Sigmoid colon (tissue), 7 donors: ENCODE measurements around the gene CDK19. TPM values are rescaled to one million over a fixed set of nuclear protein-coding genes. Genes with fewer than 3 reads are reported as not detected.

Experiments used
- DNase-seq: peaks from one replicate; pipeline ENCODE4 v3.0.0-alpha.2; 2019
- H3K27ac ChIP-seq, 4 donors: fragments of 200-600 bp; sonication (generic); one replicate each; pipeline ENCODE4 v1.5.1; 2016 to 2019; ENCODE audit warnings: mild to moderate bottlenecking in 1 of 4
- H3K27me3 ChIP-seq, 3 donors: fragments of 200-600 bp; sonication (generic); one replicate each; pipeline ENCODE4 v1.5.1; 2019; ENCODE audit warnings: mild to moderate bottlenecking in 1 of 3
- H3K36me3 ChIP-seq, 4 donors: fragments of 200-600 bp; sonication (generic); one replicate each; pipeline ENCODE4 v1.5.1; 2016 to 2019
- H3K4me1 ChIP-seq, 4 donors: fragments of 200-600 bp; sonication (generic); one replicate each; pipeline ENCODE4 v1.5.1; 2017 to 2019
- H3K4me3 ChIP-seq, 4 donors: fragments of 200-600 bp; sonication (generic); one replicate each; pipeline ENCODE4 v1.5.1; 2017 to 2019; ENCODE audit warnings: mild to moderate bottlenecking in 2 of 4, moderate library complexity in 1 of 4
- H3K9me3 ChIP-seq, 4 donors: fragments of 200-600 bp in 3 of 4; sonication (generic) in 3 of 4; one replicate each; pipeline versions ENCODE4 v1.5.1 to v1.6.1; 2013 to 2019
- CTCF ChIP-seq, 4 experiments: fragments of 450-650 bp in 3 of 4; fragments of 200-600 bp in 1 of 4; IDR thresholded peaks; one replicate each; pipeline ENCODE4 v1.5.1; 2016 to 2019; ENCODE audit warnings: antibody characterized with exemption in 4 of 4, mild to moderate bottlenecking in 3 of 4, moderate library complexity in 2 of 4
- EP300 ChIP-seq, 4 donors: sonication (generic); formaldehyde crosslinking; IDR thresholded peaks; one replicate each; pipeline ENCODE4 v1.6.1; 2017; ENCODE audit warnings: antibody characterized with exemption in 4 of 4
- POLR2A ChIP-seq, 2 donors: fragments of 450-650 bp; IDR thresholded peaks; one replicate each; pipeline ENCODE4 v1.6.1; 2016; ENCODE audit warnings: antibody characterized with exemption in 2 of 2, mild to moderate bottlenecking in 2 of 2, moderate library complexity in 2 of 2
- POLR2AphosphoS5 ChIP-seq, 4 donors: sonication (generic); formaldehyde crosslinking; IDR thresholded peaks; one replicate each; pipeline ENCODE4 v1.6.1; 2017; ENCODE audit warnings: antibody characterized with exemption in 4 of 4
- WGBS, 2 donors: extraction: QIAGEN DNeasy Blood & Tissue Kit; methylation state at CpG; one replicate each; pipeline ENCODE4 v1.1.7; 2013; 5-methylcytosine and 5-hydroxymethylcytosine counted together
- intact Hi-C: fragments of 100-400 bp; cut with DNase I; formaldehyde crosslinking; loops from one replicate; pipeline ENCODE4 v1.15.1; 2023
- polyA plus RNA-seq, 3 donors: library from polyadenylated mRNA; stranded (reverse); fragments of 200-250 nt; gene quantifications; one replicate each; pipeline ENCODE4 v1.2.3, GENCODE V29; 2013
- total RNA-seq, 4 donors: library from RNA; depleted of rRNA; stranded (reverse); fragments of >200 nt; gene quantifications; one replicate each; pipeline ENCODE4 v1.1.0, GENCODE V29; 2016
- donor health status: healthy with polysubstance abuse.
- donor health status: Bipolar disorder and iron deficiency.
- donor health status: healthy.

Gene CDK19
- total and polyA plus RNA-seq, 7 donors: 6.7 to 17.8 (median 12.1) TPM

- Histone ChIP-seq H3K4me3 (no peak overlapping the region), H3K9me3 (no peaks in the 10 kb centered on the region), H3K27me3 (no peaks in the 10 kb centered on the region), H3K4me1 (no peaks in the 10 kb centered on the region), H3K36me3 (no peaks in the 10 kb centered on the region), H3K27ac (no peak overlapping the region)
- intact Hi-C loops: no loop called here
- 81 to 87% methylated on average over 2 of the region's 2 CpGs for WGBS, 2 donors
- TF ChIP-seq POLR2A (IDR thresholded peaks at IDR 0.05): no peak
- TF ChIP-seq POLR2AphosphoS5 (IDR thresholded peaks at IDR 0.05): no peak
- TF ChIP-seq EP300 (IDR thresholded peaks at IDR 0.05): no peak
- no peak for TF ChIP-seq CTCF (IDR thresholded peaks at IDR 0.05)
- no peak for DNase-seq
These were observed 16.1 kb downstream of the CDK19 start for GRCh38 chr6:110799189-110799588.

- no peak overlapping the region for H3K27ac ChIP-seq
- DNase-seq: no peak
- TF ChIP-seq EP300 (IDR thresholded peaks at IDR 0.05) (no peak), POLR2A (IDR thresholded peaks at IDR 0.05) (no peak), CTCF (IDR thresholded peaks at IDR 0.05) (no peak), POLR2AphosphoS5 (IDR thresholded peaks at IDR 0.05) (no peak)
- no peak overlapping the region for H3K4me3 ChIP-seq
- H3K27me3 ChIP-seq: no peaks in the 10 kb centered on the region
- intact Hi-C loops: no loop called here
- H3K36me3 ChIP-seq: no peaks in the 10 kb centered on the region
- H3K4me1 ChIP-seq: no peaks in the 10 kb centered on the region
- no peaks in the 10 kb centered on the region for H3K9me3 ChIP-seq
- 96 to 100% methylated on average over 1 of the region's 1 CpG for WGBS, 2 donors
These were observed 20.0 kb downstream of the CDK19 start for GRCh38 chr6:110795271-110795670.

GRCh38 chr6:110786696-110787095, 28.6 kb downstream of the CDK19 start:
- H3K36me3 ChIP-seq: no peaks in the 10 kb centered on the region
- 95 to 97% methylated on average over 1 of the region's 1 CpG for WGBS, 2 donors
- H3K4me1 ChIP-seq: no peaks in the 10 kb centered on the region
- no peak overlapping the region for H3K27ac ChIP-seq
- intact Hi-C loops: no loop called here
- TF ChIP-seq POLR2A (IDR thresholded peaks at IDR 0.05): no peak
- no peak for TF ChIP-seq POLR2AphosphoS5 (IDR thresholded peaks at IDR 0.05)
- no peak for TF ChIP-seq CTCF (IDR thresholded peaks at IDR 0.05)
- no peak for TF ChIP-seq EP300 (IDR thresholded peaks at IDR 0.05)
- no peak for DNase-seq
- H3K4me3 ChIP-seq: no peak overlapping the region
- H3K9me3 ChIP-seq: peaks cover 0 to 3% (median 0%) of the 10 kb centered on the region in 4 donors
- H3K27me3 ChIP-seq: no peaks in the 10 kb centered on the region

- Histone ChIP-seq H3K4me1 (no peaks in the 10 kb centered on the region), H3K4me3 (no peak overlapping the region), H3K9me3 (peaks cover 0 to 3% (median 0%) of the 10 kb centered on the region in 4 donors), H3K36me3 (no peaks in the 10 kb centered on the region), H3K27me3 (no peaks in the 10 kb centered on the region), H3K27ac (no peak overlapping the region)
- no peak for DNase-seq
- TF ChIP-seq POLR2AphosphoS5 (IDR thresholded peaks at IDR 0.05) (no peak), EP300 (IDR thresholded peaks at IDR 0.05) (no peak), CTCF (IDR thresholded peaks at IDR 0.05) (no peak), POLR2A (IDR thresholded peaks at IDR 0.05) (no peak)
- intact Hi-C loops: no loop called here
- WGBS, 2 donors: 96 to 97% methylated on average over 3 of the region's 3 CpGs
These were observed 29.0 kb downstream of the CDK19 start for GRCh38 chr6:110786271-110786670.

- Histone ChIP-seq H3K9me3 (peaks cover 0 to 3% (median 0%) of the 10 kb centered on the region in 4 donors), H3K4me3 (no peak overlapping the region), H3K27me3 (no peaks in the 10 kb centered on the region), H3K27ac (no peak overlapping the region), H3K36me3 (no peaks in the 10 kb centered on the region), H3K4me1 (no peaks in the 10 kb centered on the region)
- intact Hi-C loops: no loop called here
- DNase-seq: no peak
- 64 to 87% methylated on average over 1 of the region's 1 CpG for WGBS, 2 donors
- TF ChIP-seq POLR2AphosphoS5 (IDR thresholded peaks at IDR 0.05): no peak
- no peak for TF ChIP-seq POLR2A (IDR thresholded peaks at IDR 0.05)
- no peak for TF ChIP-seq CTCF (IDR thresholded peaks at IDR 0.05)
- TF ChIP-seq EP300 (IDR thresholded peaks at IDR 0.05): no peak
These were observed 30.7 kb downstream of the CDK19 start for GRCh38 chr6:110784610-110784979.
